Ovary (tissue), 9 donors: ENCODE measurements around the gene NIT1. TPM values are rescaled to one million over a fixed set of nuclear protein-coding genes. Genes with fewer than 3 reads are reported as not detected.

Source experiments
- DNase-seq, 5 donors: peaks; one replicate each; pipeline ENCODE4 v3.0.0-alpha.2; 2019 to 2020
- H3K27ac ChIP-seq, 2 donors: fragments of 200-600 bp; one replicate each; pipeline versions ENCODE4 v1.5.1 to v1.8.0; 2019 to 2022
- H3K27me3 ChIP-seq: fragments of 200-600 bp; one replicate; pipeline ENCODE4 v1.8.0; 2022
- H3K36me3 ChIP-seq: fragments of 200-600 bp; sonication (generic); one replicate; pipeline ENCODE4 v1.5.1; 2019
- H3K4me1 ChIP-seq: one replicate; pipeline ENCODE4 v1.8.1; 2013; ENCODE audit warnings: mild to moderate bottlenecking, moderate library complexity; ENCODE audit not compliant: insufficient read depth
- H3K4me3 ChIP-seq: fragments of 200-600 bp; sonication (generic); one replicate; pipeline ENCODE4 v1.5.1; 2017
- H3K9me3 ChIP-seq, 2 donors: fragments of 200-600 bp in 1 of 2; sonication (generic) in 1 of 2; one replicate each; pipeline versions ENCODE4 v1.5.1 to v1.8.1; 2013 to 2019; ENCODE audit warnings: mild to moderate bottlenecking in 1 of 2, moderate library complexity in 1 of 2
- CTCF ChIP-seq, 3 donors: fragments of 450-650 bp in 2 of 3; fragments of 200-600 bp in 1 of 3; IDR thresholded peaks; one replicate each; pipeline versions ENCODE4 v1.5.1 to v1.8.0; 2016 to 2022; ENCODE audit warnings: antibody characterized with exemption in 3 of 3, mild to moderate bottlenecking in 1 of 3
- EP300 ChIP-seq: sonication (generic); formaldehyde crosslinking; IDR thresholded peaks from one replicate; pipeline ENCODE4 v1.6.1; 2017; ENCODE audit warnings: antibody characterized with exemption
- POLR2A ChIP-seq: fragments of 450-650 bp; IDR thresholded peaks from one replicate; pipeline ENCODE4 v1.6.1; 2017; ENCODE audit warnings: antibody characterized with exemption, mild to moderate bottlenecking, moderate library complexity
- WGBS, 3 donors: extraction: QIAGEN DNeasy Blood & Tissue Kit in 1 of 3; methylation state at CpG; one replicate each; pipeline versions ENCODE4 v1.1.5 to v1.1.7; 2013 to 2017; 5-methylcytosine and 5-hydroxymethylcytosine counted together
- intact Hi-C, 4 donors: fragments of 100-400 bp; cut with DNase I; formaldehyde crosslinking; loops; one replicate each; pipeline versions ENCODE4 v1.11.0 to v1.15.1; 2022 to 2023
- polyA plus RNA-seq, 2 donors: library from polyadenylated mRNA; stranded (reverse); fragments of 200-250 nt in 1 of 2; fragments of 350-450 nt in 1 of 2; fragmentation: Illumina TruSeq in 1 of 2; extraction: RNeasy Lipid Tissue Mini Kit (QIAGEN cat#74804) in 1 of 2; gene quantifications; one replicate each; pipeline ENCODE4 v1.2.3, GENCODE V29; 2013 to 2014
- total RNA-seq, 7 donors: library from RNA; depleted of rRNA in 2 of 7; stranded (reverse); fragments of >200 nt in 2 of 7; fragmentation: NEBNext Ultra II Directional in 3 of 7; extraction: Animal tissue kit (Norgen Biotek cat#: 25700) in 3 of 7; gene quantifications; one replicate each; pipeline versions ENCODE4 v1.1.0 to v1.2.4, GENCODE V29; 2016 to 2023
- donor health status: DM: no; HTN: no; CAD: no; lungs with moderate emphysema.
- donor health status: DM: no; HTN: no; CAD: no.
- donor health status: Bipolar disorder and iron deficiency.
- donor health status: DM: yes; HTN: yes; CAD: no.
- donor health status: DM: no; HTN: no; CAD: no.
- donor health status: DM: yes; HTN: yes; CAD: no.

The NIT1 gene
- total and polyA plus RNA-seq, 9 donors: 25.4 to 37.5 (median 36.6) TPM

GRCh38 chr1:161082996-161083747 lies 34.7 kb upstream of the NIT1 start:
- peak in 2 of 5 donors; percentile 17 to 52 for DNase-seq
- TF ChIP-seq EP300 (no peak), POLR2A (no peak), CTCF (IDR thresholded peaks at IDR 0.05) (no peak)
- H3K4me1 ChIP-seq: no peaks in the 10 kb centered on the region
- H3K36me3 ChIP-seq: no peaks in the 10 kb centered on the region
- H3K9me3 ChIP-seq: no peaks in the 10 kb centered on the region
- no peak overlapping the region for H3K4me3 ChIP-seq
- intact Hi-C loops: no loop called here
- 54 to 64% (median 57%) methylated on average over 8 of the region's 8 CpGs for WGBS, 3 donors
- no peaks in the 10 kb centered on the region for H3K27me3 ChIP-seq
- no peak overlapping the region for H3K27ac ChIP-seq

GRCh38 chr1:161083748-161084596 lies 33.9 kb upstream of the NIT1 start:
- no peaks in the 10 kb centered on the region for H3K27me3 ChIP-seq
- DNase-seq: no peak
- WGBS, 3 donors: 54 to 62% (median 56%) methylated on average over 10 of the region's 10 CpGs
- H3K9me3 ChIP-seq: no peaks in the 10 kb centered on the region
- H3K4me1 ChIP-seq: no peaks in the 10 kb centered on the region
- intact Hi-C loops: no loop called here
- no peak for TF ChIP-seq POLR2A
- no peak overlapping the region for H3K27ac ChIP-seq
- no peak overlapping the region for H3K4me3 ChIP-seq
- H3K36me3 ChIP-seq: no peaks in the 10 kb centered on the region

GRCh38 chr1:161084597-161084988 lies 33.3 kb upstream of the NIT1 start:
- Histone ChIP-seq H3K9me3 (no peaks in the 10 kb centered on the region), H3K36me3 (no peaks in the 10 kb centered on the region), H3K4me3 (no peak overlapping the region), H3K4me1 (no peaks in the 10 kb centered on the region), H3K27ac (no peak overlapping the region), H3K27me3 (no peaks in the 10 kb centered on the region)
- intact Hi-C loops: no loop called here
- TF ChIP-seq EP300 (no peak), POLR2A (no peak), CTCF (IDR thresholded peaks at IDR 0.05) (no peak)
- WGBS, 3 donors: 75 to 90% (median 83%) methylated on average over 1 of the region's 1 CpG
- DNase-seq: no peak

- no peaks in the 10 kb centered on the region for H3K4me1 ChIP-seq
- TF ChIP-seq CTCF (IDR thresholded peaks at IDR 0.05): no peak
- TF ChIP-seq EP300: no peak
- TF ChIP-seq POLR2A: no peak
- intact Hi-C loops: no loop called here
- H3K27me3 ChIP-seq: no peaks in the 10 kb centered on the region
- no peak for DNase-seq
- no peaks in the 10 kb centered on the region for H3K36me3 ChIP-seq
- no peak overlapping the region for H3K4me3 ChIP-seq
- no peaks in the 10 kb centered on the region for H3K9me3 ChIP-seq
- no peak overlapping the region for H3K27ac ChIP-seq
- 37 to 45% (median 44%) methylated on average over 2 of the region's 2 CpGs for WGBS, 3 donors
Measured at GRCh38 chr1:161085165-161085564, 32.7 kb upstream of the NIT1 start.

GRCh38 chr1:161086457-161086856 lies 31.4 kb upstream of the NIT1 start:
- H3K4me1 ChIP-seq: no peaks in the 10 kb centered on the region
- WGBS, 3 donors: 63 to 70% (median 66%) methylated on average over 4 of the region's 4 CpGs
- DNase-seq: no peak
- no peaks in the 10 kb centered on the region for H3K36me3 ChIP-seq
- no peak for TF ChIP-seq CTCF (IDR thresholded peaks at IDR 0.05)
- no peak for TF ChIP-seq POLR2A
- no peak for TF ChIP-seq EP300
- H3K27me3 ChIP-seq: no peaks in the 10 kb centered on the region
- H3K27ac ChIP-seq: no peak overlapping the region
- no peak overlapping the region for H3K4me3 ChIP-seq
- H3K9me3 ChIP-seq: no peaks in the 10 kb centered on the region
- intact Hi-C loops: no loop called here
